ENCODE results near the gene PPIA.

Gene PPIA

DNA sequence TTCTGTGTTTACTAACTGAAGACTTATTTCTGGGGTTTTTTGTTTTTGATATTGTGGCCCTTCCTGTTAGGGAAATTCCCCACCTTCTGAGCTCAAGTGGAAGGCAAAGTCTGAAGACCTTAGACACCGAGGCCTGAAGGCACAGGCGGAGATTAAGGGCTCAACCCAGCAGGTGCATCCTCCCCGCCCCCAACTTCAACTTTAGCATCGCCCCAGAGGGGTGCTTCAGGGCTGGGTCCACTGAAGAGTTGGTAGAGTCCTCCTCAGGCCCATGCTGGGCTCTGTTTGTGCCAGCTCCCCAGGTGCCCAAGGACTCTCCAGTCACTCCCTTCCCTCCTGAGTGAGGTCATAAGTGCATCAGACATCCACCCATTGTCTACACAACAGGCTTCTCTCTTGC lies 9.4 kb upstream of the PPIA start (continued):
- TF ChIP-seq TSHZ2 (CRISPR knock-in tag; IDR thresholded peaks at IDR 0.05) (no peak), TOX (CRISPR knock-in tag; IDR thresholded peaks at IDR 0.05; ENCODE audit: borderline replicate concordance) (no peak), CSRNP3 (CRISPR knock-in tag; IDR thresholded peaks at IDR 0.05) (no peak), ZNF565 (CRISPR knock-in tag; conservative IDR thresholded peaks at IDR 0.05; ENCODE audit: low read depth) (no peak), ZC3H10 (CRISPR knock-in tag; IDR thresholded peaks at IDR 0.05) (no peak)

- TF ChIP-seq BACH2 (CRISPR knock-in tag; IDR thresholded peaks at IDR 0.05; ENCODE audit: borderline replicate concordance), result no peak
- TF ChIP-seq ESRRG (CRISPR knock-in tag; IDR thresholded peaks at IDR 0.05), result no peak
- no peak for TF ChIP-seq ZNF565 (CRISPR knock-in tag; conservative IDR thresholded peaks at IDR 0.05; ENCODE audit: low read depth)
- TF ChIP-seq, protein P1, sequence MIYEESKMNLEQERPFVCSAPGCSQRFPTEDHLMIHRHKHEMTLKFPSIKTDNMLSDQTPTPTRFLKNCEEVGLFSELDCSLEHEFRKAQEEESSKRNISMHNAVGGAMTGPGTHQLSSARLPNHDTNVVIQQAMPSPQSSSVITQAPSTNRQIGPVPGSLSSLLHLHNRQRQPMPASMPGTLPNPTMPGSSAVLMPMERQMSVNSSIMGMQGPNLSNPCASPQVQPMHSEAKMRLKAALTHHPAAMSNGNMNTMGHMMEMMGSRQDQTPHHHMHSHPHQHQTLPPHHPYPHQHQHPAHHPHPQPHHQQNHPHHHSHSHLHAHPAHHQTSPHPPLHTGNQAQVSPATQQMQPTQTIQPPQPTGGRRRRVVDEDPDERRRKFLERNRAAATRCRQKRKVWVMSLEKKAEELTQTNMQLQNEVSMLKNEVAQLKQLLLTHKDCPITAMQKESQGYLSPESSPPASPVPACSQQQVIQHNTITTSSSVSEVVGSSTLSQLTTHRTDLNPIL (CRISPR knock-in tag; IDR thresholded peaks at IDR 0.05; ENCODE audit: low read depth), result no peak
- TF ChIP-seq OSR1 (CRISPR knock-in tag; IDR thresholded peaks at IDR 0.05), result no peak
Measured at GRCh38 chr7:44787762-44788161, 8.7 kb upstream of the PPIA start.

GRCh38 chr7:44789990-44790389 lies 6.5 kb upstream of the PPIA start:
- ATAC-seq, result no peak
- TF ChIP-seq ZFP3 (CRISPR knock-in tag; IDR thresholded peaks at IDR 0.05) (no peak), OSR1 (CRISPR knock-in tag; IDR thresholded peaks at IDR 0.05) (no peak), GLIS3 (CRISPR knock-in tag; IDR thresholded peaks at IDR 0.05) (no peak), RARB (CRISPR knock-in tag; IDR thresholded peaks at IDR 0.05) (no peak), PATZ1 (CRISPR knock-in tag; IDR thresholded peaks at IDR 0.05; ENCODE audit: borderline replicate concordance) (no peak), ESRRG (CRISPR knock-in tag; IDR thresholded peaks at IDR 0.05) (no peak), TCF4 (CRISPR knock-in tag; IDR thresholded peaks at IDR 0.05; ENCODE audit: borderline replicate concordance) (no peak), CSDC2 (CRISPR knock-in tag; IDR thresholded peaks at IDR 0.05) (no peak), ZNF8 (CRISPR knock-in tag; IDR thresholded peaks at IDR 0.05) (no peak), PPARA (CRISPR knock-in tag; IDR thresholded peaks at IDR 0.05; ENCODE audit: borderline replicate concordance) (no peak), ISL1 (CRISPR knock-in tag; IDR thresholded peaks at IDR 0.05) (no peak), TSHZ2 (CRISPR knock-in tag; IDR thresholded peaks at IDR 0.05) (no peak)
- TF ChIP-seq, protein P1 (CRISPR knock-in tag; IDR thresholded peaks at IDR 0.05; ENCODE audit: low read depth), result no peak

More at GRCh38 chr7:44787762-44788161, 8.7 kb upstream of the PPIA start:
- ATAC-seq, result no peak
